IPS-18a (cell line): ENCODE measurements around the gene LRRN4.

Experiments used
- H3K27ac ChIP-seq: one replicate; pipeline ENCODE4 v1.5.1; 2013; ENCODE audit warnings: low read length
- H3K27me3 ChIP-seq: one replicate; pipeline ENCODE4 v1.6.1; 2013; ENCODE audit warnings: mild to moderate bottlenecking, low read length; ENCODE audit not compliant: control insufficient read depth, insufficient read depth
- H3K36me3 ChIP-seq: one replicate; pipeline ENCODE4 v1.6.1; 2013; ENCODE audit warnings: low read depth, low read length; ENCODE audit not compliant: control insufficient read depth
- H3K4me1 ChIP-seq: one replicate; pipeline ENCODE4 v1.6.1; 2013; ENCODE audit warnings: low read depth, low read length; ENCODE audit not compliant: control insufficient read depth
- H3K4me3 ChIP-seq: one replicate; pipeline ENCODE4 v1.5.1; 2013; ENCODE audit warnings: low read length
- H3K9ac ChIP-seq: one replicate; pipeline ENCODE4 v1.6.1; 2013; ENCODE audit warnings: mild to moderate bottlenecking, low read length, moderate library complexity
- H3K9me3 ChIP-seq: one replicate; pipeline ENCODE4 v1.6.1; 2013; ENCODE audit warnings: low read depth, low read length; ENCODE audit not compliant: control insufficient read depth

The LRRN4 gene

GRCh38 chr20:6053776-6054688 is at the start of gene LRRN4:
LRRN4 (minus strand) TSS chr20:6054060; CDS start chr20:6052799, 1,261 bp downstream.
- Histone ChIP-seq H3K27me3 (peaks cover 46% of the 10 kb centered on the region), H3K27ac (no peak within 1 kb of the TSS), H3K9me3 (no peaks in the 10 kb centered on the region), H3K4me3 (peak within 1 kb of the TSS; percentile 39), H3K36me3 (no peaks in the 10 kb centered on the region), H3K4me1 (no peaks in the 10 kb centered on the region), H3K9ac (no peak within 1 kb of the TSS)

GRCh38 chr20:6103301-6103700 is 49.4 kb upstream of the LRRN4 start:
- H3K4me3 ChIP-seq, result no peak overlapping the region
- no peaks in the 10 kb centered on the region for H3K27me3 ChIP-seq
- H3K9ac ChIP-seq, result no peak overlapping the region
- no peaks in the 10 kb centered on the region for H3K9me3 ChIP-seq
- no peaks in the 10 kb centered on the region for H3K4me1 ChIP-seq
- no peak overlapping the region for H3K27ac ChIP-seq
- no peaks in the 10 kb centered on the region for H3K36me3 ChIP-seq

- no peak overlapping the region for H3K9ac ChIP-seq
- no peaks in the 10 kb centered on the region for H3K27me3 ChIP-seq
- H3K36me3 ChIP-seq, result no peaks in the 10 kb centered on the region
- H3K9me3 ChIP-seq, result no peaks in the 10 kb centered on the region
- no peaks in the 10 kb centered on the region for H3K4me1 ChIP-seq
- H3K27ac ChIP-seq, result no peak overlapping the region
- no peak overlapping the region for H3K4me3 ChIP-seq
Measured at GRCh38 chr20:6101346-6101745, 47.5 kb upstream of the LRRN4 start.

- Histone ChIP-seq H3K9me3 (no peaks in the 10 kb centered on the region), H3K9ac (no peak overlapping the region), H3K36me3 (no peaks in the 10 kb centered on the region), H3K27me3 (no peaks in the 10 kb centered on the region), H3K4me3 (no peak overlapping the region), H3K27ac (no peak overlapping the region), H3K4me1 (no peaks in the 10 kb centered on the region)
Measured at GRCh38 chr20:6100246-6100645, 46.4 kb upstream of the LRRN4 start.

GRCh38 chr20:6099819-6100218 is 46.0 kb upstream of the LRRN4 start:
- H3K4me3 ChIP-seq, result no peak overlapping the region
- H3K9ac ChIP-seq, result no peak overlapping the region
- H3K9me3 ChIP-seq, result no peaks in the 10 kb centered on the region
- no peak overlapping the region for H3K27ac ChIP-seq
- no peaks in the 10 kb centered on the region for H3K4me1 ChIP-seq
- H3K27me3 ChIP-seq, result no peaks in the 10 kb centered on the region
- no peaks in the 10 kb centered on the region for H3K36me3 ChIP-seq

- Histone ChIP-seq H3K27me3 (no peaks in the 10 kb centered on the region), H3K27ac (no peak overlapping the region), H3K9ac (no peak overlapping the region), H3K4me1 (no peaks in the 10 kb centered on the region), H3K4me3 (no peak overlapping the region), H3K36me3 (peaks cover 7% of the 10 kb centered on the region), H3K9me3 (no peaks in the 10 kb centered on the region)
Measured at GRCh38 chr20:6095409-6095808, 41.5 kb upstream of the LRRN4 start.

GRCh38 chr20:6094565-6094964 is 40.7 kb upstream of the LRRN4 start:
- Histone ChIP-seq H3K4me1 (no peaks in the 10 kb centered on the region), H3K9me3 (no peaks in the 10 kb centered on the region), H3K9ac (no peak overlapping the region), H3K27ac (no peak overlapping the region), H3K27me3 (no peaks in the 10 kb centered on the region), H3K36me3 (peaks cover 7% of the 10 kb centered on the region), H3K4me3 (no peak overlapping the region)

- Histone ChIP-seq H3K36me3 (peaks cover 7% of the 10 kb centered on the region), H3K27me3 (no peaks in the 10 kb centered on the region), H3K9me3 (no peaks in the 10 kb centered on the region), H3K9ac (no peak overlapping the region), H3K4me3 (no peak overlapping the region), H3K4me1 (no peaks in the 10 kb centered on the region), H3K27ac (no peak overlapping the region)
Measured at GRCh38 chr20:6094063-6094462, 40.2 kb upstream of the LRRN4 start.

GRCh38 chr20:6091661-6092060 is 37.8 kb upstream of the LRRN4 start:
- Histone ChIP-seq H3K36me3 (peaks cover 7% of the 10 kb centered on the region), H3K27ac (no peak overlapping the region), H3K9ac (no peak overlapping the region), H3K4me3 (no peak overlapping the region), H3K9me3 (no peaks in the 10 kb centered on the region), H3K27me3 (no peaks in the 10 kb centered on the region), H3K4me1 (no peaks in the 10 kb centered on the region)

GRCh38 chr20:6086868-6087267 is 33.0 kb upstream of the LRRN4 start:
- H3K9me3 ChIP-seq, result no peaks in the 10 kb centered on the region
- no peaks in the 10 kb centered on the region for H3K4me1 ChIP-seq
- H3K27me3 ChIP-seq, result no peaks in the 10 kb centered on the region
- no peak overlapping the region for H3K9ac ChIP-seq
- H3K27ac ChIP-seq, result no peak overlapping the region
- H3K4me3 ChIP-seq, result no peak overlapping the region
- H3K36me3 ChIP-seq, result peaks cover 5% of the 10 kb centered on the region

- Histone ChIP-seq H3K27ac (no peak overlapping the region), H3K9me3 (no peaks in the 10 kb centered on the region), H3K36me3 (peaks cover 8% of the 10 kb centered on the region), H3K27me3 (no peaks in the 10 kb centered on the region), H3K4me3 (no peak overlapping the region), H3K4me1 (no peaks in the 10 kb centered on the region), H3K9ac (no peak overlapping the region)
Measured at GRCh38 chr20:6083926-6084325, 30.1 kb upstream of the LRRN4 start.

GRCh38 chr20:6081236-6081635 is 27.4 kb upstream of the LRRN4 start:
- Histone ChIP-seq H3K4me1 (no peaks in the 10 kb centered on the region), H3K27ac (no peak overlapping the region), H3K4me3 (no peak overlapping the region), H3K9me3 (no peaks in the 10 kb centered on the region), H3K9ac (no peak overlapping the region), H3K36me3 (peaks cover 6% of the 10 kb centered on the region), H3K27me3 (no peaks in the 10 kb centered on the region)
